ENCODE measurements around the gene PACS2.
"Not testable (repeated sequence)": the region's sequence is repeated elsewhere in the genome, so short reads cannot be mapped to it uniquely, and the experiment has no call there.

The PACS2 gene

DNA sequence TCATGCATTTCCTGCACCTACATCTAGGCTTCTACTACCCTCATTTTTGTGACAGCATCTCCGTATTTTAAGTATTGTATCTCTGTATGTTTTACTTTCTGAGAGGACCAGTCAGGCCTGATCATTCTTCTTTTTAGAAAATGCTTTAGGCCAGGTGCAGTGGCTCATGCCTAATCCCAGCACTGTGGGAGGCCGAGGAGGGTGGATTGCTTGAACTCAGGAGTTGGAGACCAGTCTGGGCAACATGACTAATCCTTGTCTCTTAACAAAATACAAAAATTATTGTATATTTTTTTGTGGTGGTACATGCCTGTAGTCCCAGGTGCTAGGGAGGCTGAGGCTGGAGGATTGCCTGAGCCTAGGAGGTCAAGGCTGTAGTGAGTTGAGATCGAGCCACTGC is 36.9 kb downstream of the PACS2 start:
- no peak for DNase-seq (ENCODE audit: low read depth)

DNA sequence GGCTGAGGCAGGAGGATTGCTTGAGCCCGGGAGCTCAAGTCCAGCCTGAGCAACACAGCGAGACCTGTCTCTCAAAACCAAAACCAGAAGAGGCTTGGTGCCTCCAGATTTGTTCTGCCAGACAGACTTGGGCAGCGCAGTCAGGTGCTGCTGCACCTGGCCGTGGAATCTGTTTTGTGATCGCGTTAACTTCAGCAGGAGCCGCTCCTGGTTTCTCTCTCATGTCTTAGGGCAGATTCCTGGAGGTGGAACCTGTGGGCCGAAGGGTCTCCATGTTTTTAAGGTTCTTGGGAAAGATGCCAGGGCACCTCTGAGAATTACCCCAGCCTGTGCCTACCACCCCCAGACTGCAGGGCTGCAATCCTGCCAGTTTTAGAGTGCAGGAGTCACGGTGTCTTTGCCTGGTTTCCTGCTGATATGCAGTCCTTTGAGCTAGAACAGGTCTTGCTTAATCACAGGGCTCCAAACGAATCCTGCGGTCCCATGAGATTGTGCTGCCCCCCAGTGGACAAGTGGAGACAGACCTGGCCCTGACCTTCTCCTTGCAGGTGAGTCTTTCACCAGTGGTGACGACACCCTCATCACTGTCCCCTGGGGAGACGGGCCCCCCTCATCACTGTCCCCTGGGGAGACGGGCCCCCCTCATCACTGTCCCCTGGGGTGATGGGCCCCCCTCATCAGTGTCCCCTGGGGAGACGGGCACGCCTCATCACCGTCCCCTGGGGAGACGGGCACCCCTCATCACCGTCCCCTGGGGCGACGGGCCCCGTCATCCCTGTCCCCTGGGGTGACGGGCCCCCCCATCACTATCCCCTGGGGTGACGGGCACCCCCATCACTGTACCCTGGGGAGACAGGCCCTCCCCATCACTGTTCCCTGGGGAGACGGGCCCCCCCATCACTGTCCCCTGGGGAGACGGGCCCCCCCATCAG is 37.6 kb downstream of the PACS2 start:
- DNase-seq (ENCODE audit: low read depth), result peak; percentile 77

DNA sequence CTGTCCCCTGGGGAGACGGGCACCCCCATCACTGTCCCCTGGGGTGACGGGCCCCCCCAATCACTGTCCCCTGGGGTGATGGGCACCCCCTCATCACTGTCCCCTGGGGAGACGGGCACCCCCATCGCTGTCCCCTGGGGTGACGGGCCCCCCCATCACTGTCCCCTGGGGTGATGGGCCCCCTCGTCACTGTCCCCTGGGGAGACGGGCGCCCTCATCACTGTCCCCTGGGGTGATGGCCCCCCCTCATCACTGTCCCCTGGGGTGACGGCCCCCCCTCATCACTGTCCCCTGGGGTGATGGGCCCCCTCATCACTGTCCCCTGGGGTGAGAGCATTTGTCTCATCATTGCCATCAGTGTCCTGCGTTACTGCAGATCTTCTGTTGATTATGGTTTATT is 38.6 kb downstream of the PACS2 start:
- no peak for DNase-seq (ENCODE audit: low read depth)

DNA sequence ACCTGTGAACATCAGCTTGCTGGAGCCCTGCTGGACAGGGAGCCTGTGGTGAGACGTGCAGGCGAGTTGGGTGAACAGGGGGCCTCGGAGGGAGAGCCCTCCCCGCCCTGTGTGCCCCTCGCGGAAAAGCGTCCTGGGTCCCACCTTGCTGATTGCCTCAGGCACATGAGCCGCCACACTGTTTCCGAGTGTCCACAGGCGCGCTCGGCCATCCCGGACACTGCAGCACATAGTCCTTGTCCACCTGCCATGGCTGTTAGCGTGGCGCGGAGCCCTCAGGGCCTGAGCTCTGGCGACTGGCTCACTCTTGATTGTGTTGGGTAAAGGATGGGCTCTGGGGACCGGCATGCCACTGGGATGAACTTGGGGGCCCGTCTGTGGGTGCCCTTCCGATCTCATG is 40.0 kb downstream of the PACS2 start:
- DNase-seq (ENCODE audit: low read depth), result no peak

DNA sequence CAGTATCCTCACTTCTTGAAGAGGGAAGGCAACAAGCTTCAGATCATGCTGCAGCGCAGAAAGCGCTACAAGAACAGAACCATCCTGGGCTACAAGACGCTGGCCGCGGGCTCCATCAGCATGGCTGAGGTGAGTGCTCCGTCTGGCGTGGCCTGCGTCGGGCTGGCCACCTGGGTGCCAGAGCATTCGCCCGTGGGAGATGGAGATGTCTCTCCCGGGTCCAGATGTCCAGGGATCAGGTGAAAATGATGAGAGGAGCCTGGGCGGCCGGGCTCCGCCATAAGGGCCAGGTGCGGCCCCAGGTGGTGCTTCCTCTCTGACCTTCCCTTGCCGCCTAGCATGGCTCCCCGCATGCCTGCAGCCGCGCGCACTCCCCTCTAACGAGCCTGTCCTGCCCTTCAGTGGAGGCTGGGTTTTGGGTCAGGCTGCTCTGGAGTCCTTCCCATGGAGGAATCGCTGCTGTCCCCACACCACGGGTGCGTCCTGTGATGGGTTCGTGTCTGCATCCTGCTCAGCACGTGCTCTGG is 40.6 kb downstream of the PACS2 start:
- DNase-seq (ENCODE audit: low read depth), result no peak

DNA sequence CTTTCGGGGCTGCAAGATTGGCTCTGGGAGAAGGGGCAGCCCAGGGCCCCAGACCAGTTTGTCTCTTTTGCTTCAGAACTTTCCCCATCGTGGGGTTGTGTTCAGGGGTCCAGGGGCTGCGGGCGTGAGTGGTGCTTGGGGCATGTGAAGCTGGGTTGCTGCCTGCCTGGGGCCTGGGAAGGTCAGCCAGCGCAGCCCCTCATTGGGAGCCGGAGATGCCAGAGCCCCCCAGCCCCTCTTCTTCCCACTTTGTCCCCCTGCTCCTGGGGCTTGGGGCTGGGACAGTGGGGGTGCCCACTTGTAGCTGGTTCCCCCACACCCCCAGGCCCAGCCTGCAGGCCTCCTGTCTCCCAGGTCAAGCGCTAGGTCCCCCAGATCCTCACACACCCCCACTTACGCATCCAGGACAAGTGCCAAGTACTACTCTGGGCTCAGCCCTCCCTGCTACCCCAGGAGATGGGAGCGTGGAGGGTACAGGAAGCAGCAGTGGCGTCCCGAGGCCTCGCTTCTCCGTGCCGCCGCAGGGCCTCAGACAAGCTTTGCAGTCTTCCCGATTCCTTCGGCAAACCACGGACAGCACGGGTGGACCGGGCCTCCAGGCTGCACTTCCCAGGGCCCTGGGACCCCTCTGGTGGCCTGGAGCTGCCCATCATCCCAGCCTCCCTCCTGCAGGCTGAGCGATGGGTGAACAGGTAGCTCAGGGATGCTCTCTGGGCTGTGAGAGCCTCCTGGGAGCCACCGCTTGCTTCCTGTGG is 41.5 kb downstream of the PACS2 start:
- DNase-seq (ENCODE audit: low read depth), result no peak

DNA sequence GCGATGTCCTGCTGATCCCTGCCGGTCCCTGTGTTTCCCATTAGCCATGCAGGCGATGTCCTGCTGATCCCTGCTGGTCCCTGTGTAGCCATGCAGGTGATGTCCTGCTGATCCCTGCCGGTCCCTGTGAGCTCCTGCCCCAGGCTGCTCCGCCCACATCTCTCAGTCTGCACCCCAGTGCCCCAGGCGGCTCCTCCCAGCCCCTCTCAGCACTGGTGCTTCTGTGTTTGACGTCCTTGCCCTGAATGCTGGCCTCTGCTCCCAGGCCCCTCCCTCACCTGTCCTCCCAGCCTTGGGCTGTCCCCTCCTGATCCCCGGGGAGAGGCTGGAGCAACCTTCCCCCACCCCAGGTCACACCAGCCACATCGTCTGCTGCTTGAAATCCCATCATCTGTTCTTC is 42.4 kb downstream of the PACS2 start:
- DNase-seq (ENCODE audit: low read depth), result no peak

DNA sequence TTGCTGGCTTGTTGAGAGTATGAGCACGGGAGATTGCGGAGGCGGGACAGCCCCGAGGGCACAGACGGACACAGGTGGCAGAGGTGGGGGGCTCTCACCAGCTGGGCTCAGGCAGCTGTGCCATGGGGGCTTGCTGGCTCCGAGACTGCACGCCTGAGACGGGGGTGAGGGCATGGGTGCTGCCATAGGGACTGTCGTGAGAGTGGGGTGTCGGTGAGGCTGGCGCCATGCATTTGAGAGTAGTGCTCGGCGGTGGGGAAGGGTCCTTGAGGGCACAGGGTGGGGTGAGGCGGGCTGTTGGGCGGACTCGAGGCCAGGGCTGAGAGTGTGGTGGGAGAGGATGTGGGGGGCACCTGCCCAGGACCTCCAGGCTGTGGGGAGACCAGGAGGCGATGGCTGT is 43.1 kb downstream of the PACS2 start:
- DNase-seq (ENCODE audit: low read depth), result no peak

DNA sequence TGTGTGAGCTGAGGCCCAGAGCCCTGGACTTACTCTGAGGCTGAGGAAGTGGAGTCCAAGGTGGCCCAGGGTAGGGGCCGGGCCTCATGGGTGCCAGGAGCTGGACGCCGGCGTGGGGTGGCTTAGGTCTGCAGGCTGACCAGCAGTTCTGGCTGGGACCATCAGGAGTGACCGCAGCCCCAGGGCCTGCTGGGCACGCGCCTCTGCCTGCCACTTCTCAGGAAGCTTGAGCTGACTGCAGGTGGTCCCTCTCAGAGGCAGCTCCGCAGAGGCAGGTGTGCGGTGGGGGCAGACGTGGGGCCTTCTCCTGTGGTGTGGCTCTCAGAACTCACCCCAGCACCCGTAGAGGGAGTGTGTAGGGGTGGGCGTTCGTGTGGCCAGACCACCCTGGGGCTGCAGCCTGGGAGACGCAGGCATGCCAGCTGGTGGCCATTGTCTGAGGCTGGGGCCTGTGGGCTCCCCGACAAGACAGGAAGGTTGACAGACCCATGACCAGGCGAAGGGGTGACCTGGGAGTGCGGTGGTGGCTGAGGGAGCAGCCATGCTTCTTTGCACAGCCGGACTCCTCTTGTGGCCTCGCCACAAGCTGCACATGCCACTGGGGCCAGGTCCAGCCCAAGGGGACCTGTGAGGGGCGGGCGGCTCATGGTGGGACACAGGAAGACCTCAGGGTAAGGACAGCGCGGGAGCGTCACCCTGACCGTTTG is 43.7 kb downstream of the PACS2 start:
- no peak for DNase-seq (ENCODE audit: low read depth)

DNA sequence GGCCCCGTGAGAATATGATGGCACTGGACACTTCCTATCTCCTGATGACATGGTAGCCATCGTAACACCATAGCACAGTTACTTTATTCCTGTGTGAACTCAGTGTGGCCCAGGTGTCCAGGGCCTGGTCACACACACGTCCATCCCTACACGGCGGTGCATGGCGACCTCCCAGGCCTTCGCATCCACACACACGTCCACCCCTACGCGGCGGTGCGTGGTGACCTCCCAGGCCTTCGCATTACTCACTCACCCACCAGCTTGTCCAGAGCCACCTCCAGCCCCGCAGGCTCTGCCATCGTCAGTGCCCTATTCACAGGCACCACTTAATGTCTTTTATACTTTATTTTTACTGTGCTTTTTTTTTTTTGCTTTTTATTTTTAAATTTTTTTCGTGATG is 44.4 kb downstream of the PACS2 start:
- DNase-seq (ENCODE audit: low read depth), result no peak

DNA sequence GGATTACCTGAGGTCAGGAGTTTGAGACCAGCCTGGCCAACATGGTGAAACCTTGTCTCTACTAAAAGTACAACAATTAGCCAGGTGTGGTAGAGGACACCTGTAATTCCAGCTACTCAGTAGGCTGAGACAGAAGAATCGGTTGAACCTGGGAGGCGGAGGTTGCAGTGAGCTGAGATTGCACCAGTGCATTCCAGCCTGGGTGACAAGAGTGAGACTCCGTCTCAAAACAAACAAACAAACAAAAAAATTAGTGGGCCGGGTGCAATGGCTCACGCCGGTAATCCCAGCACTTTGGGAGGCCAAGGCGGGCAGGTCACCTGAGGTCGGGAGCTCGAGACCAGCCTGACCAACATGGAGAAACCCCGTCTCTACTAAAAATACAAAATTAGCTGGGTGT is 46.9 kb downstream of the PACS2 start:
- not testable (repeated sequence) for DNase-seq (ENCODE audit: low read depth)

DNA sequence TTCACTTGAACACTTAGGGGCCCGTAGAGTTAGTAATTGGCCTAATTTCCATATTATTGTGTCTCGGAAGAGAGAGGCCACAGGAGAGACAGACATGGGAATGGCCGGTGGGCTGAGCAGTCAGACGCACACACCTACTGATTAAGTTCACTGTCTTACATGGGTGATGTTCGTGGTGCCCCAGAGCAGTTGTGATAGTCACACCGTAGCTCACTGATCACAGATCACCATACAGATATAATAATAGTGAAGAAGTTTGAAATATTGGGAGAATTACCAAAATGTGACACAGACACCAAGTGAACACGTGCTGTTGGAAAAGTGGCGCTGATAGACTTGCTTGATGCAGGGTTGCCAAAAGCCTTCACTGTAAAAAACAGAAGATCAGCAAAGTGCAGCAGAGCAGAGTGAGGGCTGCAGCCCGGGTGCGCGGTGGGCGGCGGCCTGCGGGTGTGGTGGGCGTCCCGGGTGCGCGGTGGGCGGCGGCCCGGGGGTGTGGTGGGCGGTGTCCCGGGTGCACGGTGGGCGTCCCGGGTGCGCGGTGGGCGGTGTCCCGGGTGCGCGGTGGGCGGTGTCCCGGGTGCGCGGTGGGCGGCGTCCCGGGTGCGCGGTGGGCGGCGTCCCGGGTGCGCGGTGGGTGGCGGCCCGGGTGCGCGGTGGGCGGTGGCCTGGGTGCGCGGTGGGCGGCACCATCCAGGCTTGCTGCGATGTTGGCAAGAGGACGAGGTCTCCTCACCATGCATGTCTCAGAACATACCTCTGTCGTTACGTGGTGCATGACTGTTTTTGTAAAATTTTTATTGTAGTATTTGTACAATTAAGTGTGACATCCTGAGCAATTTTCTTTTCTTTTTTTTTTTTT is 49.5 kb downstream of the PACS2 start:
- DNase-seq (ENCODE audit: low read depth), result no peak

DNA sequence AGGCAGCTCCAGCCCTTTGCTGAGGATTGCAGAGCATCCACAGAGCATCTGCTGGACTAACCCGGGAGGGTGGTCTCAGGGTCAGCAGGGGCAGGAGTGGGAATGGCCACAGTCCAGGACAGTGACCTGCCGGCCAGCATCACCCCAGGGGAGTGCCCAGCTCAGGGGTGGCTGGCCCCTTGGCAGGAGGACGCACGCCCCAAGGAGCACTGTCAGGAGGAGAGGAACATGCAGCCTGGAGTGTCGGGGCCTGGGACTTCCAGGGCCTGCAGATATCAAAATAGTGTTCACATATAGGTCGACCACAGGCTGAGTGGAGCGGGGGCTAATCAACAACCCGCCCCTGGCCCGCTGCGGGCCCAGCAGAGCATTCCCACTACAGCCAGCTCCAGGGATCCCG is 50.6 kb downstream of the PACS2 start:
- no peak for DNase-seq (ENCODE audit: low read depth)

DNA sequence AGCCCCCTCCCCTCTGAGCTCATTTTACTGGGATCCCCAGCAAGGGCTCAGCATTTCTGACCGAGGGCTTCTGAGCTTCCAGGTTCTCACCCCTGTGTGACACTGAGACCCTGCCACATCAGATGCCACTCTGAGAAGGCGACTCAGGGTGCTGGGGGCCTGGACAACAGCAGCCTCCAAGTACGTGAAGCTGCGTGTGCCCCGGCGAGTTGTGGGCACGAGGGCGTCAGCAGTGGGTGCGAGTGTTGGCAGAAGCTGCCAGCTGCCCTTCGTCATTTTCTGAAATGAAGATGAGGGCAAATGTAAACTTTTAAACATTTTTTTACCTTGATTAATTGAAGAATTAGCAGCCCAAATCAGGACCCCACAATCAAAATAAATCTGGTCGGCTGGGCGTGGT is 51.1 kb downstream of the PACS2 start:
- no peak for DNase-seq (ENCODE audit: low read depth)

DNA sequence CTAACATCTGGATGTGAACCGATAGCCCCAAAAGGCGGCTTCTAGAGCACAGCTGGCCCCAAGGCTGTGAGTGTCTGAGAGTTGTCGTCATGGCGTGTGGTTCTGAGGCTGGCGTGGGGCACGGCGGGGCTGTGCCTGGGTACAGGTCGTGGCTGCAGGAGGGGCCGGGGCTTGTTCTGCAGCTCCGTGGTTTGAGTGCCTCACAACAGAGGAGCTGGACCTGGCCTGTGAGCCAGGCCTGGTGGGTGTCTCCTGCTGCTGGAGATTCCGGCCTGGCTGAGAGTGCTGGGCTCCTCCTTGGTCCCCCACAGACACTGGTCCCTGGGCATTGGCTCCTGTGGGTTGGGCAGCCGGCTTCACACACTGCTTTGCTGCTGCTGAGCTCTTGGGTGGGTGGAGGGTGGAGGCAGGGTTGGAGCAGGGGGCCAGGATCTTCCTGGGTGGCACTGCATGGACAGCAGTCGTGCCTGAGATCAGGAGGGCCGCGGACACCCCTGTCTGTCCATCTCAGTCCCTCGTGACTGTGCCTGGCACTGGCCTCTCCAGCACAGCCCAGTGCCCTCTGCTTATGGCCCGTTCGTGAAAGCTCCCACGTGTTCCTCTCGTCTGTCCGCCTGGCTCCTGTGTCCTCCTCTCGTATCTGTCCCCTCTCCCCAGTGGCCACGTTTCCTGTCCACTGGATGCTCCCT is 52.0 kb downstream of the PACS2 start:
- DNase-seq (ENCODE audit: low read depth), result no peak

DNA sequence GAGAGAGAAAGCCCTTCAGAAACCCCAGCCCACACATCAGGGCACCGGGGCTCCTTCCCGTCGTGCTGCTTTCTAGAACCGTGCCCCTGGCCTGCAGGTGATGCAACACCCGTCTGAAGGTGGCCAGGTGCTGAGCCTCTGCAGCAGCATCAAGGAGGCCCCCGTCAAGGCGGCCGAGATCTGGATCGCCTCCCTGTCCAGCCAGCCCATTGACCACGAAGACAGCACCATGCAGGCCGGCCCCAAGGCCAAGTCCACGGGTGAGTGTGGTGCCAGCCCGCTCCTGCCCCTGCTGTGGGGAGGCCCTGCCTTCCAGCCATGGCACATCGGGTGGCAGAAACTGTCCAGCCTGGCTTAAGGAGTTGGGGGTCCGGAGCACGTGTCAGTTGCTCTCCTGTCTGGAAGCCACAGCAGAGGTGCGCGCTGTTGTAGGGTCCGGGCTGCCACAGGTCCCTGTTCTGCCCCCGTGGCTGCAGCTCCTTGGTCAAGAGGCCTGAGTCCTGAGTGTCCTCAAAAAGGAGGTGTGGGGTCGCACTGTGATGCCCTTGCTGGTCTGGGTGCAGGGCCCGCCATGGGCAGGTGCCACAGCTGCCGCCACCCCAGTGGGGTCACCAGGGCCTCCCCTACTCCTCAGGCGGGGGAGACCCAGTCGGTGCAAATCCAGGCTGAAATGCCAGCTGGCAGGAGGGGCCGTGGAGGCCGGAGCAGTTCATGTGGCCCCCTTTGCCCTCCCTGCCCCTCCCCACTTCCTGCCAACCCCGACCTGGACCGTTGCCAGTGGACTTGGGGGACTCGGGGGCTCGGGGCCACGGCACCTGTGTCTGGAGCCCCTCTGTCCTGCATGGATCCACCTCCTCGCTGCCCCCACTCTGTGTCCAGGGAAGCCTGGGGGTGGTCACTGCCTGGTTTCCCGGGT is 52.8 kb downstream of the PACS2 start:
- DNase-seq (ENCODE audit: low read depth), result no peak

DNA sequence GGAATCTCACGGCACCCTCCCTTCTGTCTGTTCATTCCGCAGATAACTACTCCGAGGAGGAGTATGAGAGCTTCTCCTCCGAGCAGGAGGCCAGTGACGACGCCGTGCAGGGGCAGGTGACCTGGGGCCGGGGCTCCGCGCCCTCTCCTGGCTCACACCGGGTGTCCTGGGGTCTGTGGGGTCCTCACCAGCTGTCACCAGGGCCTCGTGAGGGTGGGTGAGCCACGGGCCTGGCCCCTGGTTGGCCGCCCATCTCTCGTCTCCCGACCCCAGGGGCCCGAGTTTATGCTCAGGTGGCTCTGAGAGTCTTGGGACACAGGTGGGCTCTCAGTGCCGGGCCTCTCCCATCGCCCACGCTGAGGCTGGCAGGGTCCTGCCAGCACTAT is 53.5 kb downstream of the PACS2 start:
- DNase-seq (ENCODE audit: low read depth), result no peak

DNA sequence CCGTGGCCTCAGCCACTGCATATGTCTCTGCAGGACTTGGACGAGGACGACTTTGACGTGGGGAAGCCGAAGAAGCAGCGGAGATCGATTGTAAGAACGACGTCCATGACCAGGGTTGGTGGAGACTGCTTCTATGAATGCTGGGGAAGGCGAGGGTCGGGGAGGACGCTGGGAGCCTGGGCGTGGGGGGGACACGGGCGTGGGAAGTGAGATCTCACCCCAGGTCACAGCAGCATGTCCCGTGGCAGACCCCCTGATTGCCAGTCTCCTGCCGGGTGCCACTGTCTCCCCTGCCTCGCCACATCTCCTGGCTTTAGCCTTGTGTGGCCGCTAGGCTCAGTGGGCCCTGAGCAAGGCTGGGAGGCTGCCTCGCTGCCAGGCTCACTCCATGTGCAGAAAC is 53.9 kb downstream of the PACS2 start:
- DNase-seq (ENCODE audit: low read depth), result no peak

DNA sequence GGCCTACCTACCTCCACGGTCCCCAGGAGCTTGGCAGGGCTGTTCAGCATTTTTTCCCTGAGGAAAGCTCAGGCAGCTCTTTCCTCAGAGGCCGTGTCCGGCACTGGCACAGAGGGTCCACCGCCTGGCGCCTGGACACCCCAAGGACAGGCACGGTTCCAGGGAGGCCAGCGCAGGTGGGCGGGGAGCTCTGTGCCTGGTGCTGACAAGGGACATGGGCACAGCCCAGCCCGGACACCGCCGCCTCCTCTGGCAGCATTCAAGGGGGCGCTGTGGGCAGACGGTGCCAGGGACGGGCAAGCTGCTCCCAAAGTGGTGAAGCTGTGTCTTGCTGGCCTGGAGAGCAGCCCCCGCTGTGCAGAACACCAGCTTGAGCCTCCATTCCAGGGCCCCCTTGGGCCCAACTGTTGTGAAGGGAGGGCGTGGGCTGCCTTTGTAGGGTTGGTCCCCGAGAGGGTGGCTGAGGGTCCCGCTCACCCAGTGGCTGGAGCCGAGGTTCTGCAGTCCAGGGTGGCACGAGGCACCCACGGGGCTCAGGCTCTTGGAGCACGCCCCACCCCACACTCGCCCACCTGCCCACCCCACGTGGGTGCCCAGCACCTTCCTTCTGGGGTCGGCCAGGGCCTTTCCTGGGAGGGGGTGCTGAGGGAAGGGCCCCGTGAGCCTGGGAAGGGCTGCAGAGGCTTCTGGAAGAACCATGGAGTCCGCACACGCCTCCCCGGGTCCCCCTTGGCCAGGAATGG is 54.5 kb downstream of the PACS2 start:
- no peak for DNase-seq (ENCODE audit: low read depth)
